Type B pancreatic cell (in vitro differentiated cells): Measurements from ENCODE around the gene AGGF1. TPM values are rescaled to one million over a fixed set of nuclear protein-coding genes. Genes with fewer than 3 reads are reported as not detected.

Experiments
- DNase-seq: peaks from one replicate; pipeline ENCODE4 v3.0.0; 2021; ENCODE audit warnings: mixed read lengths; ENCODE audit not compliant: unreplicated experiment; ENCODE audit errors: extremely low spot score
- H3K27ac Mint-ChIP-seq: 2 replicates; pipeline ENCODE4 v1.8.0; 2021; ENCODE audit warnings: mild to moderate bottlenecking, mixed read lengths
- H3K27me3 Mint-ChIP-seq: 2 replicates; pipeline ENCODE4 v1.8.0; 2021; ENCODE audit warnings: mixed read lengths
- H3K36me3 Mint-ChIP-seq: 2 replicates; pipeline ENCODE4 v1.8.0; 2021; ENCODE audit warnings: mixed read lengths
- H3K4me1 Mint-ChIP-seq: one replicate; pipeline ENCODE4 v1.8.0; 2021; ENCODE audit warnings: mixed read lengths; ENCODE audit not compliant: unreplicated experiment
- H3K4me3 Mint-ChIP-seq: 2 replicates; pipeline ENCODE4 v1.8.0; 2021; ENCODE audit warnings: mild to moderate bottlenecking, mixed read lengths
- H3K9me3 Mint-ChIP-seq: 2 replicates; pipeline ENCODE4 v1.8.0; 2021; ENCODE audit warnings: mixed read lengths
- total RNA-seq: library from RNA; stranded (reverse); gene quantifications from 2 replicates; pipeline ENCODE4 v1.2.1, GENCODE V29; 2021; ENCODE audit warnings: low replicate concordance
- TF ChIP-seq, protein P1 (sequence below): fragments of 200-600 bp; sonication (generic); conservative IDR thresholded peaks from 2 replicates; pipeline ENCODE4 v1.5.0; 2021; ENCODE audit warnings: antibody characterized with exemption, mild to moderate bottlenecking

Gene AGGF1
- total RNA-seq, 1 donor from 2014 or later = 25.4 TPM

GRCh38 chr5:77029376-77029885, 773 bp upstream of the AGGF1 start:
- Mint-ChIP-seq H3K27me3 (peaks cover 8% of the 10 kb centered on the region), H3K27ac (peak overlapping the region; percentile 92), H3K36me3 (peaks cover 9% of the 10 kb centered on the region), H3K4me3 (peak overlapping the region; percentile 94), H3K9me3 (peaks cover 14% of the 10 kb centered on the region), H3K4me1 (peaks cover 15% of the 10 kb centered on the region)
- TF ChIP-seq, protein P1, sequence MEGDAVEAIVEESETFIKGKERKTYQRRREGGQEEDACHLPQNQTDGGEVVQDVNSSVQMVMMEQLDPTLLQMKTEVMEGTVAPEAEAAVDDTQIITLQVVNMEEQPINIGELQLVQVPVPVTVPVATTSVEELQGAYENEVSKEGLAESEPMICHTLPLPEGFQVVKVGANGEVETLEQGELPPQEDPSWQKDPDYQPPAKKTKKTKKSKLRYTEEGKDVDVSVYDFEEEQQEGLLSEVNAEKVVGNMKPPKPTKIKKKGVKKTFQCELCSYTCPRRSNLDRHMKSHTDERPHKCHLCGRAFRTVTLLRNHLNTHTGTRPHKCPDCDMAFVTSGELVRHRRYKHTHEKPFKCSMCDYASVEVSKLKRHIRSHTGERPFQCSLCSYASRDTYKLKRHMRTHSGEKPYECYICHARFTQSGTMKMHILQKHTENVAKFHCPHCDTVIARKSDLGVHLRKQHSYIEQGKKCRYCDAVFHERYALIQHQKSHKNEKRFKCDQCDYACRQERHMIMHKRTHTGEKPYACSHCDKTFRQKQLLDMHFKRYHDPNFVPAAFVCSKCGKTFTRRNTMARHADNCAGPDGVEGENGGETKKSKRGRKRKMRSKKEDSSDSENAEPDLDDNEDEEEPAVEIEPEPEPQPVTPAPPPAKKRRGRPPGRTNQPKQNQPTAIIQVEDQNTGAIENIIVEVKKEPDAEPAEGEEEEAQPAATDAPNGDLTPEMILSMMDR = no peak
- no peak for DNase-seq

- no peak for DNase-seq
- H3K9me3 Mint-ChIP-seq = peaks cover 14% of the 10 kb centered on the region
- H3K4me3 Mint-ChIP-seq = peak overlapping the region; percentile 94
- peaks cover 4% of the 10 kb centered on the region for H3K27me3 Mint-ChIP-seq
- no peak overlapping the region for H3K27ac Mint-ChIP-seq
- H3K36me3 Mint-ChIP-seq = peaks cover 13% of the 10 kb centered on the region
- TF ChIP-seq, protein P1 = no peak
- peaks cover 15% of the 10 kb centered on the region for H3K4me1 Mint-ChIP-seq
These were observed 1.7 kb downstream of the AGGF1 start for GRCh38 chr5:77031891-77032290.

DNA sequence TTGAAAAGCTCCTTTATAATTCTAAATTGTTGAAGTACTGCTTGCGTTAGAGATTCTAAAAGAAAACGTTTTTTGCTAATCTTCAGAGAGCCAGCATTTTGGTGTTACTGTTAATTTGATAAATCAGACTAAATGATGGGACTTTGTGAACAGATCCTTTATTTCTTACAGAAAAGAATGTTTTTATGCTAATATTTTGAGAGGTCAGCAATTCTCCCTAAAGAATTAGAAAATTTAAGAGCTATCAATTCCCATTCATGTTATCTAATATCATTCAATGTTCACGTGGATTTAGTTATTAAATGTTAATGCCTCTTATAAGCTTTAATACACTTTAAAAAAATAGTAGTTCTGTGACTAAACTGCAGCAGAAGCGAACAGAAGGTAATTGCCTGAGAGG, 2.4 kb downstream of the AGGF1 start:
- Mint-ChIP-seq H3K36me3 (peaks cover 13% of the 10 kb centered on the region), H3K9me3 (peaks cover 14% of the 10 kb centered on the region), H3K4me1 (peaks cover 15% of the 10 kb centered on the region), H3K4me3 (no peak overlapping the region), H3K27ac (no peak overlapping the region), H3K27me3 (no peaks in the 10 kb centered on the region)
- DNase-seq = no peak
- TF ChIP-seq, protein P1 = no peak

DNA sequence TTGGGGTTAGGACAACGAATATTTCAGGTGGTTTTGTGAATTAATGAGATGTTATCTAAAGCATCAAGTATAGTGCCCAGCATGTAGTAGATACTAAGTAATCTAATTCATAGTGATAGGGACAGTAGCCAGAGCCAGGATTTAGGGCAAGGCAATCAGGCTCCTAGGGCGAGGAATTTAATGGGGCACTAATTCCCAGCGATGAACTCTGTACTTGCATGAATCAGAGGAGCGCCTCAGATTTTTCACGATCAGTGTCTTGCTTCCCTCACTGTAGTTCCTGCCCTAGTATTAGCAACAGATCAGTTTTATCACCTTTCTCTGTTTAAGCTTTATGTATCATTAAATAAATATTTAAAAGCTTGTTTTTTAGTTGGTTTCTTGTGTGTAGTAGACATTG, 3.1 kb downstream of the AGGF1 start:
- Mint-ChIP-seq H3K4me3 (peak overlapping the region; percentile 68), H3K27me3 (no peaks in the 10 kb centered on the region), H3K9me3 (peaks cover 11% of the 10 kb centered on the region), H3K27ac (no peak overlapping the region), H3K36me3 (peaks cover 13% of the 10 kb centered on the region), H3K4me1 (peaks cover 15% of the 10 kb centered on the region)
- TF ChIP-seq, protein P1 = no peak
- DNase-seq = no peak

DNA sequence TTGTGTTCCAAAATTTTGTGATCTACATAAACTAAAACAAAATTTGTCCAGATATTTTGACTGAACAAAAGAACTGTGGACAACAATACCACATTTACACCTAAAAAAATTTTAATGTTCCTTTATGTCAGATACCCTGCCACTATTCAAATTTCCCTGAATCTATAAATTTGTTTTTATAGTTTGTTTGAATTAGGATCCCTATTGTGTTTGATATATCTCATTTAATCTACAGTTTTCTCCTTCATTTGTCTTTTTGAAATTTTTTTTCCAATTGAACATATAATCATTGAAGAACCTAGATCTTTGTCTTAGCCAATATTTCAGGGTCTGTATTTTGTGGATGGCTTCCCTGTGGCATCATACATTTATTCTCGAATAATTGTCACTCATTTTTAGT, 5.7 kb downstream of the AGGF1 start:
- H3K27me3 Mint-ChIP-seq = no peaks in the 10 kb centered on the region
- no peak for DNase-seq
- H3K36me3 Mint-ChIP-seq = peaks cover 20% of the 10 kb centered on the region
- TF ChIP-seq, protein P1 = no peak
- H3K9me3 Mint-ChIP-seq = no peaks in the 10 kb centered on the region
- peaks cover 9% of the 10 kb centered on the region for H3K4me1 Mint-ChIP-seq
- no peak overlapping the region for H3K27ac Mint-ChIP-seq
- H3K4me3 Mint-ChIP-seq = no peak overlapping the region
